ENCODE measurements around the gene PDE4D. TPM values are rescaled to one million over a fixed set of nuclear protein-coding genes. Genes with fewer than 3 reads are reported as not detected.

The PDE4D gene
- total RNA-seq, 1 donor from 2014 or later, result 85.8 TPM

DNA sequence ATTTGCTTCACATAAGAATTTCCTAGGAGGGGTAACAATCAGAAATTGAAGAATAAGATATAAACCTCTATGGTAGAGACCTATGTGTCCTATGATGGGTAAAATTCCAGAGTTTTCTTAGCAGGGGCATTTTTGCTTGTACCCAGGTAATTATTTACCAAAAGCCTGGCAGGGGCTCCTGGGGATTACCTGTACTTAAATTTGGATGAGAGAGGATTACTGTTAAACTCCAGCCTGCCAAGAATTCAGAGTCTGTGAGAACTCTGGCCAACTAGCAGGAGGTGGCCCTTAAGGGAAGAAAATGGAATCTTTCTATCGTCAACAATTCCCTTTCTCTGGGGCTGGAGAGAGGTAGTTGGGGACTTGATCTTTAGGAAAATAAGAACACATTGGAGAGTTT, 460.4 kb downstream of the PDE4D start:
- H3K27ac ChIP-seq, result no peak overlapping the region
- H3K4me1 ChIP-seq, result no peaks in the 10 kb centered on the region
- no peaks in the 10 kb centered on the region for H3K36me3 ChIP-seq
- no peaks in the 10 kb centered on the region for H3K9me3 ChIP-seq
- intact Hi-C loops (cut with DNase I), result no loop called here
- ATAC-seq, result no peak
- no peak for DNase-seq
- TF ChIP-seq CTCF (IDR thresholded peaks at IDR 0.05), result no peak
- no peak overlapping the region for H3K4me3 ChIP-seq
- H3K27me3 ChIP-seq, result no peaks in the 10 kb centered on the region

DNA sequence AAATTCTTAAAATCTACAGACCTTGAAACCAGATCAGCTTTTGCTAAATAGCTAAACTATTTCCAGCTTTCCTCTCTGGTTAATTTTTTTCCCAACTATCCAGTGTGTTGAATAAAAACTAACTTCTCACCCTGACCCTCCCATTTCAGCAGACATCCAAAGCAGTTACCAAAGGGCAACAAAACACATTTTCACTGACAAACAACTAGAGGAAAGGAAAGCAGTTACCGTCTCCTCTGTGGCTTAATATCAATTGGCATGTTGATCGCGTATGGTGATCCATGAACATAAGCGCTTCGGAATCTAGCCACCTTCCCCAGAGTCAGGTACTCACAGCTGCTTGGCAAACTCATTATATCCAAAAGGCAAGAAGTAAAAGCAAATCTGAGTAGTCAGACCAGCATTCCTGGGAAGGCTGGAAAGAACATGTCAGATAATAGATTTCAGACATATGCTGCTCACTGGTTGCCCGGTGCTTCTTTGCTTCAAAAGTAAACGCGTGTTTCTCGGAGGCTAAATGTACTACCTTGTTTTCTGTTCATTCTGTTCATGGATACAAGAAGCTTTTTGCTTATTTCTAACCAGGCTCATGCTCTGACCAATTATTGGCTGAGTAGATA, 463.4 kb downstream of the PDE4D start:
- Histone ChIP-seq H3K4me3 (no peak overlapping the region), H3K27me3 (no peaks in the 10 kb centered on the region), H3K27ac (no peak overlapping the region), H3K4me1 (no peaks in the 10 kb centered on the region), H3K36me3 (no peaks in the 10 kb centered on the region), H3K9me3 (no peaks in the 10 kb centered on the region)
- DNase-seq (no peak), ATAC-seq (no peak)
- TF ChIP-seq CTCF (IDR thresholded peaks at IDR 0.05), result no peak
- intact Hi-C loops (cut with DNase I), result no loop called here

DNA sequence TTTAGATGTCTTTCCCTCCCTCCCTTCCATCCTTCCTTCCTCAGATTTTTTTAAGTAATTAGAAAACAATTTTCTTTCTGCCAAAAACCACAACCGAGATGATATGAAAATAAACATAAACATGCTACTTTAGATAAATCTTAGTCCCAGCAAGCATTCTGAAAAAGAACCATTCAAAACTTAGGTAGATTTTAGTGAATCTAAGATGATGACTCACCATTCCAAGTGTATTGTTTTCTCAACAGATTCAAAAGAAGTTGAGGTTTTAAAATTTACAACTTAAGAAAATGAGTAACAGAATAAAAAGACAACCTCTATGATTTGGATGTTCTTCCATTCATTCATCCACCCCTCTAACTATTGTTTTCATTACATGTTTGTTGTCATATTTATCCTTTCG, 465.1 kb downstream of the PDE4D start:
- no peak overlapping the region for H3K4me3 ChIP-seq
- H3K27ac ChIP-seq, result no peak overlapping the region
- H3K9me3 ChIP-seq, result no peaks in the 10 kb centered on the region
- intact Hi-C loops (cut with DNase I), result no loop called here
- TF ChIP-seq CTCF (IDR thresholded peaks at IDR 0.05), result no peak
- H3K27me3 ChIP-seq, result no peaks in the 10 kb centered on the region
- DNase-seq (no peak), ATAC-seq (no peak)
- H3K4me1 ChIP-seq, result no peaks in the 10 kb centered on the region
- H3K36me3 ChIP-seq, result no peaks in the 10 kb centered on the region

GRCh38 chr5:59424515-59424914, 469.0 kb downstream of the PDE4D start:
- Histone ChIP-seq H3K36me3 (no peaks in the 10 kb centered on the region), H3K4me1 (no peaks in the 10 kb centered on the region), H3K27me3 (no peaks in the 10 kb centered on the region), H3K4me3 (no peak overlapping the region), H3K9me3 (no peaks in the 10 kb centered on the region), H3K27ac (no peak overlapping the region)
- TF ChIP-seq CTCF (IDR thresholded peaks at IDR 0.05), result no peak
- ATAC-seq (no peak), DNase-seq (no peak)
- intact Hi-C loops (cut with DNase I), result no loop called here

- H3K27ac ChIP-seq, result no peak overlapping the region
- H3K9me3 ChIP-seq, result no peaks in the 10 kb centered on the region
- DNase-seq (no peak), ATAC-seq (no peak)
- H3K4me3 ChIP-seq, result no peak overlapping the region
- H3K36me3 ChIP-seq, result no peaks in the 10 kb centered on the region
- H3K27me3 ChIP-seq, result no peaks in the 10 kb centered on the region
- TF ChIP-seq CTCF (IDR thresholded peaks at IDR 0.05), result no peak
- no peaks in the 10 kb centered on the region for H3K4me1 ChIP-seq
- intact Hi-C loops (cut with DNase I), result no loop called here
These were observed 470.5 kb downstream of the PDE4D start for GRCh38 chr5:59423021-59423420.

Measured in upper lobe of right lung (tissue), 1 donor.